Astrocyte (in vitro differentiated cells and primary cell): Measurements from ENCODE around the gene COL18A1.

Experiments used
- CTCF ChIP-seq: IDR thresholded peaks from 2 replicates; pipeline ENCODE4 v1.5.1; 2011; ENCODE audit warnings: low read depth, mild to moderate bottlenecking, inconsistent platforms, low read length, moderate library complexity; ENCODE audit not compliant: insufficient read depth
- EZH2 ChIP-seq: IDR thresholded peaks from 2 replicates; pipeline ENCODE4 v1.6.1; 2012; ENCODE audit warnings: mild to moderate bottlenecking, low read length, inconsistent platforms; ENCODE audit not compliant: insufficient read depth

GRCh38 chr21:45445369-45445768 is 40.4 kb downstream of the COL18A1 start:
- TF ChIP-seq CTCF: no peak
- TF ChIP-seq EZH2: no peak
